Activated CD4-positive, alpha-beta memory T cell treated with anti-CD3 and anti-CD28 coated beads, Interleukin-2, amount 10 ng/mL, durations not matched to agents 7 days and 5 days (primary cell): Measurements from ENCODE around the gene HDAC1. TPM values are rescaled to one million over a fixed set of nuclear protein-coding genes. Genes with fewer than 3 reads are reported as not detected.
"Not testable (repeated sequence)": the region's sequence is repeated elsewhere in the genome, so short reads cannot be mapped to it uniquely, and the experiment has no call there.

ENCODE experiments used
- CTCF ChIA-PET: fragments of 350-600 bp; sonication (Branson Sonifier 250); formaldehyde crosslinking; loops from one replicate; lab custom pipeline; 2021; ENCODE audit warnings: antibody characterized with exemption, inconsistent platforms; lab: Charles Lee
- POLR2A ChIA-PET: fragments of 350-600 bp; sonication (Branson Sonifier 250); formaldehyde crosslinking; loops from one replicate; lab custom pipeline; 2021; ENCODE audit warnings: antibody characterized with exemption; lab: Charles Lee
- DNase-seq: peaks from one replicate; pipeline ENCODE4 v3.0.0-alpha.2; 2020
- H3K27ac Mint-ChIP-seq: one replicate; pipeline ENCODE4 v1.8.0; 2021; ENCODE audit warnings: mild to moderate bottlenecking, mixed read lengths
- H3K27me3 Mint-ChIP-seq: one replicate; pipeline ENCODE4 v1.8.0; 2021; ENCODE audit warnings: mixed read lengths
- H3K36me3 Mint-ChIP-seq: one replicate; pipeline ENCODE4 v1.8.0; 2021; ENCODE audit warnings: low read depth, mixed read lengths
- H3K4me1 Mint-ChIP-seq: one replicate; pipeline ENCODE4 v1.8.0; 2021; ENCODE audit warnings: mixed read lengths
- H3K4me3 Mint-ChIP-seq: one replicate; pipeline ENCODE4 v1.8.0; 2021; ENCODE audit warnings: mild to moderate bottlenecking, mixed read lengths
- H3K9me3 Mint-ChIP-seq: one replicate; pipeline ENCODE4 v1.8.0; 2021; ENCODE audit warnings: mixed read lengths
- total RNA-seq, 2 experiments: library from RNA; stranded (reverse); gene quantifications; one replicate each; pipeline ENCODE4 v1.2.3, GENCODE V29; 2021

HDAC1 gene
- total RNA-seq, 2 experiments from 2014 or later, result 180 to 185 TPM

DNA sequence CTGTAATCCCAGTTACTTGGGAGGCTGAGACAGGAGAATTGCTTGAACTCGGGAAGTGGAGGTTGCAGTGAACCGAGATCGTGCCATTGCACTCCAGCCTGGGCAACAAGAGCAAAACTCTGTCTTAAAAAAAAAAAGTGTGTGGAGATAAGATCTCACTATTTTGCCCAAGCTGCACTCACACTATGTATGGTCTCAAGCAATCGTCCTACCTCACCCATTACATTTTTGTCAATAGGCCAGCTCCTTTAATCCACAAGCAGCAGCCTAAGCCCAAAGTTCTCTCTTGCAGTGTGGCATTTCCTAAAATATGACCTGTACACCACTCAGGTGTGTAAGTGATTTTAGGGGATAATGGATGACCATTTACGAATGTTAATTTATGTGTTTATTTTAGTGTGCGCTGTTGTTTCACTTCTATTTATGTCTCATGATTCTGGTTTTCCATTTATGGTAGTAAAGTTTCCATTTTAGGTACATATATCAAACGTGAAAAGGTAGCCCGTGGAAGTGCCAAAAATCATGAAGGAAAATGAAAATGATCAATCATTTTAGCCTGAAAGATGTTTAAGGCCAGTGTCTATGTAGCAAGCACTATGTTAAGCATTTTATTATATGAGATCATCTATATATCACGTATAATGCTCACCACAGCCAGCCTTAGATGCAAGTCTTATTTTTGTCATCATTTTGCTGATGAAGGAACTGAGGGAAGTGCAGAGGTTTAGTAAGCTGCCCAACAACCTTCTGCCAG is 35.2 kb upstream of the HDAC1 start:
- H3K4me1 Mint-ChIP-seq, result peaks cover 41% of the 10 kb centered on the region
- CTCF ChIA-PET, result interaction anchor here (0.6 to 1.9 kb wide), 4 partner anchors 9 to 41 kb away, joined by 3 to 14 read pairs (median 4); no protein-coding TSS in a partner anchor
- no peaks in the 10 kb centered on the region for H3K9me3 Mint-ChIP-seq
- peak overlapping the region; percentile 90 for H3K27ac Mint-ChIP-seq
- peaks cover 73% of the 10 kb centered on the region for H3K36me3 Mint-ChIP-seq
- DNase-seq, result no peak
- POLR2A ChIA-PET, result interaction anchor here (0.6 to 12.2 kb wide), 13 partner anchors 5 to 80 kb away, joined by 3 to 156 read pairs (median 14); partner anchors contain the start of genes FAM167B, HDAC1, IQCC and LCK
- H3K4me3 Mint-ChIP-seq, result peak overlapping the region; percentile 68
- no peaks in the 10 kb centered on the region for H3K27me3 Mint-ChIP-seq

GRCh38 chr1:32257227-32257508 is 34.7 kb upstream of the HDAC1 start:
- Mint-ChIP-seq H3K4me3 (peak overlapping the region; percentile 68), H3K9me3 (no peaks in the 10 kb centered on the region), H3K27ac (peak overlapping the region; percentile 90), H3K36me3 (peaks cover 68% of the 10 kb centered on the region), H3K27me3 (no peaks in the 10 kb centered on the region), H3K4me1 (peaks cover 42% of the 10 kb centered on the region)
- ChIA-PET CTCF (interaction anchor here (1.1 kb wide), 1 partner anchor 17 kb away, joined by 3 read pairs; no protein-coding TSS in a partner anchor), POLR2A (interaction anchor here (0.6 to 12.2 kb wide), 6 partner anchors 6 to 34 kb away, joined by 3 to 156 read pairs (median 32); partner anchors contain the start of genes FAM167B, HDAC1 and LCK)
- no peak for DNase-seq

GRCh38 chr1:32263236-32263593 is 28.7 kb upstream of the HDAC1 start:
- peaks cover 48% of the 10 kb centered on the region for H3K36me3 Mint-ChIP-seq
- not testable (repeated sequence) for H3K4me3 Mint-ChIP-seq, H3K27me3 Mint-ChIP-seq, H3K9me3 Mint-ChIP-seq, DNase-seq
- ChIA-PET CTCF (interaction anchor here (5.7 kb wide), 1 partner anchor 14 kb away, joined by 31 read pairs; the partner anchor contains the start of genes FAM167B and LCK), POLR2A (interaction anchor here (0.9 to 12.2 kb wide), 3 partner anchors 8 to 58 kb away, joined by 3 to 156 read pairs (median 4); partner anchors contain the start of genes FAM167B and LCK)
- peak overlapping the region; percentile 77 for H3K27ac Mint-ChIP-seq
- peaks cover 53% of the 10 kb centered on the region for H3K4me1 Mint-ChIP-seq

DNA sequence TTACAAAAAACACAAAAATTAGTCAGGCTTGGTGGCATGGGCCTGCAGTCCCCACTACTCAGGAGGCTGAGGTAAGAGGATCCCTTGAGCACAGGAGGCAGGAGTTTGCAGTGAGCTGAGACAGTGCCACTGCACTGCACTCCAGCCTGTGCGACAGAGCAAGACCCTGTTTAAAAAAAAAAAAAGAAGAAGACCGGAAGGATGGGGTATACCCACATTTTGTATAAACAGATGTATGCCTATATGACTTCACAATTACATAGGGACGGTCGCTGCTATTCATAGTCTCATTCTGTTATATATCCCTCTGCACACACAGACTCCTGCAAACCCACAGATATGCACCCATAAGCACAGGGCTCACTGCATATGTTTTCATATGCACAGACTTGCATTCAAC is 28.1 kb upstream of the HDAC1 start:
- peak; percentile 36 for DNase-seq
- Mint-ChIP-seq H3K27ac (peak overlapping the region; percentile 77), H3K27me3 (no peaks in the 10 kb centered on the region), H3K36me3 (peaks cover 47% of the 10 kb centered on the region), H3K4me1 (peaks cover 52% of the 10 kb centered on the region), H3K9me3 (no peaks in the 10 kb centered on the region), H3K4me3 (peak overlapping the region; percentile 15)
- POLR2A ChIA-PET, result interaction anchor here (1.0 to 12.2 kb wide), 3 partner anchors 12 to 73 kb away, joined by 3 to 156 read pairs (median 4); partner anchors contain the start of genes FAM167B, LCK and MARCKSL1
- CTCF ChIA-PET, result interaction anchor here (1.4 to 5.7 kb wide), 2 partner anchors 15 to 48 kb away, joined by 4 to 31 read pairs; partner anchors contain the start of genes FAM167B and LCK

DNA sequence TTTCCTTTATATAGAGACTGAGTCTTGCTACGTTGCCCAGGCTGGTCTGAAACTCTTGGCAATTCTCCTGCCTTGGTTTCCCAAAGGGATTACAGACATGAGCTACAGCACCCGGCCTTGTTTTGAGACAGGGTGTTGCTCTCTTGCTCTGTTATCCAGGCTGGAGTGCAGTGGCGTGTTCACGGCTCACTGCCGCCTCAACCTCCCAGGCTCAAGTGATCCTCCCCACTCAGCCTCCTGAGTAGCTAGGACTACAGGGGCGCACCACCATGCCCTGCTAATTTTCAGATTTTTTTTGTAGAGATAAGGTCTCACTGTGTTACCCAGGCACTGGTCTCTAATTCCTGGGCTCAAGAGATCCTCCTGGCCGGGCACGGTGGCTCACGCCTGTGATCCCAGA is 26.0 kb upstream of the HDAC1 start:
- Mint-ChIP-seq H3K4me3 (no peak overlapping the region), H3K27ac (peak overlapping the region; percentile 78), H3K4me1 (peaks cover 50% of the 10 kb centered on the region)

GRCh38 chr1:32266921-32267591 is 24.8 kb upstream of the HDAC1 start:
- peak overlapping the region; percentile 93 for H3K27ac Mint-ChIP-seq
- H3K9me3 Mint-ChIP-seq, result no peaks in the 10 kb centered on the region
- H3K27me3 Mint-ChIP-seq, result no peaks in the 10 kb centered on the region
- H3K4me3 Mint-ChIP-seq, result peak overlapping the region; percentile 67
- H3K4me1 Mint-ChIP-seq, result peaks cover 62% of the 10 kb centered on the region
- ChIA-PET POLR2A (interaction anchor here (1.6 to 12.2 kb wide), 2 partner anchors 16 to 25 kb away, joined by 4 to 156 read pairs; partner anchors contain the start of genes FAM167B, HDAC1 and LCK), CTCF (interaction anchor here (0.9 to 5.7 kb wide), 4 partner anchors 11 to 54 kb away, joined by 3 to 31 read pairs (median 4); partner anchors contain the start of genes FAM167B and LCK)
- peaks cover 46% of the 10 kb centered on the region for H3K36me3 Mint-ChIP-seq
- no peak for DNase-seq

More for the DNA sequence above, 26.0 kb upstream of the HDAC1 start:
- Mint-ChIP-seq H3K9me3 (no peaks in the 10 kb centered on the region), H3K27me3 (no peaks in the 10 kb centered on the region), H3K36me3 (peaks cover 40% of the 10 kb centered on the region)
- no peak for DNase-seq
- CTCF ChIA-PET, result interaction anchor here (0.6 to 5.7 kb wide), 4 partner anchors 12 to 25 kb away, joined by 3 to 31 read pairs (median 4); partner anchors contain the start of genes FAM167B and LCK
- POLR2A ChIA-PET, result interaction anchor here (0.6 to 12.2 kb wide), 6 partner anchors 8 to 66 kb away, joined by 3 to 156 read pairs (median 4); partner anchors contain the start of genes CCDC28B, FAM167B, HDAC1 and LCK

GRCh38 chr1:32269744-32270143 is 22.1 kb upstream of the HDAC1 start:
- Mint-ChIP-seq H3K27ac (peak overlapping the region; percentile 74), H3K4me1 (peaks cover 68% of the 10 kb centered on the region), H3K27me3 (no peaks in the 10 kb centered on the region), H3K36me3 (peaks cover 60% of the 10 kb centered on the region), H3K9me3 (no peaks in the 10 kb centered on the region), H3K4me3 (no peak overlapping the region)
- DNase-seq, result no peak
- CTCF ChIA-PET, result interaction anchor here (0.6 to 1.4 kb wide), 3 partner anchors 15 to 68 kb away, joined by 3 to 4 read pairs (median 3); no protein-coding TSS in a partner anchor
- POLR2A ChIA-PET, result interaction anchor here (1.0 to 3.5 kb wide), 3 partner anchors 15 to 29 kb away, joined by 5 to 13 read pairs (median 5); no protein-coding TSS in a partner anchor

- Mint-ChIP-seq H3K4me1 (peaks cover 50% of the 10 kb centered on the region), H3K27ac (peak overlapping the region; percentile 83), H3K36me3 (peaks cover 69% of the 10 kb centered on the region), H3K27me3 (no peaks in the 10 kb centered on the region), H3K4me3 (peak overlapping the region; percentile 54), H3K9me3 (no peaks in the 10 kb centered on the region)
- CTCF ChIA-PET, result interaction anchor here (0.6 to 1.9 kb wide), 5 partner anchors 17 to 142 kb away, joined by 3 to 5 read pairs (median 4); no protein-coding TSS in a partner anchor
- no peak for DNase-seq
- POLR2A ChIA-PET, result interaction anchor here (0.7 to 3.5 kb wide), 12 partner anchors 14 to 232 kb away, joined by 3 to 23 read pairs (median 4); partner anchors contain the start of genes BSDC1 and LCK
Measured at GRCh38 chr1:32272557-32273390, 19.1 kb upstream of the HDAC1 start.

DNA sequence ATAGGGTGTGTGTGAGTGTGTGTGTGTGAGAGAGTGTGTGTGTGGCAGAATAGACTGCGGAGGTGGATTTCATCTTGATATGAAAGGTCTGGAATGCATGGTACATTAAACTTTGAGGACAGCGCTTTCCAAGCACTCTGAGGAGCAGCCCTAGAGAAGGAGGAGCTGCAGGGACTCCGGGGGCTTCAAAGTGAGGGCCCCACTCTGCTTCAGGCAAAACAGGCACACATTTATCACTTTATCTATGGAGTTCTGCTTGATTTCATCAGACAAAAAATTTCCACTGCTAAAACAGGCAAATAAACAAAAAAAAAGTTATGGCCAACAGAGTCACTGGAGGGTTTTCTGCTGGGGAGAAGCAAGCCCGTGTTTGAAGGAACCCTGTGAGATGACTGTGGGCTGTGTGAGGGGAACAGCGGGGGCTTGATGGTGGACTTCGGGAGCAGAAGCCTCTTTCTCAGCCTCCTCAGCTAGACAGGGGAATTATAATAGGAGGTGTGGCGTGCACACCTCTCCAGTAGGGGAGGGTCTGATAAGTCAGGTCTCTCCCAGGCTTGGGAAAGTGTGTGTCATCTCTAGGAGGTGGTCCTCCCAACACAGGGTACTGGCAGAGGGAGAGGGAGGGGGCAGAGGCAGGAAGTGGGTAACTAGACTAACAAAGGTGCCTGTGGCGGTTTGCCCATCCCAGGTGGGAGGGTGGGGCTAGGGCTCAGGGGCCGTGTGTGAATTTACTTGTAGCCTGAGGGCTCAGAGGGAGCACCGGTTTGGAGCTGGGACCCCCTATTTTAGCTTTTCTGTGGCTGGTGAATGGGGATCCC is 18.3 kb upstream of the HDAC1 start:
- no peaks in the 10 kb centered on the region for H3K9me3 Mint-ChIP-seq

GRCh38 chr1:32274646-32275340 is 17.1 kb upstream of the HDAC1 start:
- Mint-ChIP-seq H3K27me3 (no peaks in the 10 kb centered on the region), H3K4me1 (peaks cover 43% of the 10 kb centered on the region), H3K4me3 (no peak overlapping the region), H3K9me3 (no peaks in the 10 kb centered on the region), H3K36me3 (peaks cover 87% of the 10 kb centered on the region), H3K27ac (peak overlapping the region; percentile 83)
- CTCF ChIA-PET, result interaction anchor here (1.3 to 1.6 kb wide), 2 partner anchors 19 to 59 kb away, joined by 4 to 5 read pairs; no protein-coding TSS in a partner anchor
- POLR2A ChIA-PET, result interaction anchor here (0.7 to 2.6 kb wide), 8 partner anchors 13 to 95 kb away, joined by 3 to 23 read pairs (median 4); partner anchors contain the start of genes HDAC1, LCK and TXLNA
- DNase-seq, result no peak

More for the DNA sequence above, 18.3 kb upstream of the HDAC1 start:
- Mint-ChIP-seq H3K27me3 (no peaks in the 10 kb centered on the region), H3K27ac (peak overlapping the region; percentile 83), H3K4me1 (peaks cover 50% of the 10 kb centered on the region), H3K4me3 (peak overlapping the region; percentile 54), H3K36me3 (peaks cover 78% of the 10 kb centered on the region)
- CTCF ChIA-PET, result interaction anchor here (1.3 to 1.6 kb wide), 2 partner anchors 18 to 58 kb away, joined by 4 to 5 read pairs; no protein-coding TSS in a partner anchor
- DNase-seq, result peak; percentile 81
- POLR2A ChIA-PET, result interaction anchor here (0.5 to 2.6 kb wide), 11 partner anchors 14 to 94 kb away, joined by 3 to 23 read pairs (median 4); partner anchors contain the start of genes HDAC1, LCK and TXLNA
